ENCODE measurements around the gene SLC16A5.

GRCh38 chr17:75087558-75088453 lies at the start of gene SLC16A5:
- no peak for TF ChIP-seq CTCF (IDR thresholded peaks at IDR 0.05; ENCODE audit: low read length)
- TF ChIP-seq EZH2phosphoT487 (IDR thresholded peaks at IDR 0.05; ENCODE audit: low read length) = no peak
- TF ChIP-seq EZH2 (optimal IDR thresholded peaks at IDR 0.05; ENCODE audit: low read depth, low read length) = no peak

All from MM.1S (cell line).